Endothelial cell of umbilical vein (primary cell): Measurements from ENCODE around the gene KCNRG. TPM values are rescaled to one million over a fixed set of nuclear protein-coding genes. Genes with fewer than 3 reads are reported as not detected.

Experiments used
- BruUV-seq: library from RNA; stranded (reverse); fragments of 400-500 nt; replicated peaks from 2 replicates; lab custom pipeline; 2021; lab: Mats Ljungman, UMichigan
- CTCF ChIA-PET: fragments of 300-600, 350-600 bp; sonication (Branson Sonifier 250); formaldehyde crosslinking; loops from one replicate; lab custom pipeline; 2021; ENCODE audit warnings: antibody characterized with exemption, inconsistent platforms; lab: Charles Lee
- POLR2A ChIA-PET: fragments of 300-600, 350-600 bp; sonication (Branson Sonifier 250); formaldehyde crosslinking; loops from one replicate; lab custom pipeline; 2021; ENCODE audit warnings: antibody characterized with exemption, inconsistent platforms; lab: Charles Lee
- DNase-seq: peaks from one replicate; pipeline ENCODE4 v3.0.0-alpha.2; 2011; ENCODE audit warnings: low read depth, low spot score
- FAIRE-seq: peaks from 2 replicates; lab custom pipeline; 2011; peaks lifted over from hg19 to GRCh38; lab: Jason Lieb, UNC
- H2AFZ ChIP-seq: 2 replicates; pipeline ENCODE4 v1.6.0; 2012; ENCODE audit warnings: low read depth, low read length, control low read depth, inconsistent platforms
- H3K27ac ChIP-seq: 2 replicates; pipeline ENCODE4 v1.5.1; 2011; ENCODE audit warnings: low read depth, mild to moderate bottlenecking, control low read depth, low read length, moderate library complexity; ENCODE audit not compliant: insufficient read depth
- H3K27me3 ChIP-seq, 2 experiments: 2 replicates each; pipeline versions ENCODE4 v1.6.0 to v1.6.1; 2011; ENCODE audit warnings: low read length in 2 of 2, mixed read lengths in 1 of 2; ENCODE audit not compliant: control insufficient read depth in 2 of 2, insufficient read depth in 2 of 2
- H3K36me3 ChIP-seq, 2 experiments: 2 replicates in 1 of 2; 3 replicates in 1 of 2; pipeline ENCODE4 v1.5.1; 2011; ENCODE audit warnings: low read length in 2 of 2, mild to moderate bottlenecking in 1 of 2, moderate library complexity in 1 of 2; ENCODE audit not compliant: control insufficient read depth in 2 of 2, insufficient read depth in 2 of 2; ENCODE audit errors: extremely low read depth in 1 of 2
- H3K4me1 ChIP-seq: 3 replicates; pipeline ENCODE4 v1.5.1; 2011; ENCODE audit warnings: mild to moderate bottlenecking, low read length; ENCODE audit not compliant: control insufficient read depth, insufficient read depth; ENCODE audit errors: extremely low read depth
- H3K4me2 ChIP-seq: 2 replicates; pipeline ENCODE4 v1.6.1; 2011; ENCODE audit warnings: low read length, control low read depth, mixed read lengths; ENCODE audit not compliant: insufficient read depth
- H3K4me3 ChIP-seq, 3 experiments: fragments of 200-600 bp in 1 of 3; sonication (generic), shearing (Covaris generic) in 1 of 3; replicated peaks in 1 of 3; 2 replicates each; pipeline ENCODE4 v1.5.1; 2011 to 2016; ENCODE audit warnings: control low read depth in 3 of 3, low read length in 3 of 3, mild to moderate bottlenecking in 2 of 3, inconsistent platforms in 1 of 3, low read depth in 1 of 3, moderate library complexity in 1 of 3; ENCODE audit not compliant: insufficient read depth in 1 of 3
- H3K79me2 ChIP-seq: 2 replicates; pipeline ENCODE4 v1.6.0; 2012; ENCODE audit warnings: low read length, inconsistent platforms; ENCODE audit not compliant: control insufficient read depth, insufficient read depth
- H3K9ac ChIP-seq: replicated peaks from 2 replicates; pipeline ENCODE3; 2011; ENCODE audit warnings: low read length, control low read depth; ENCODE audit not compliant: insufficient read depth; ENCODE audit errors: extremely low read depth
- H3K9me1 ChIP-seq: replicated peaks from 3 replicates; pipeline ENCODE4 v1.6.0; 2011; ENCODE audit warnings: mild to moderate bottlenecking, low read length; ENCODE audit not compliant: control insufficient read depth, insufficient read depth; ENCODE audit errors: extremely low read depth
- H3K9me3 ChIP-seq: replicated peaks from 2 replicates; pipeline ENCODE4 v1.5.1; 2012; ENCODE audit warnings: low read length, inconsistent platforms; ENCODE audit not compliant: control insufficient read depth, insufficient read depth
- H4K20me1 ChIP-seq: replicated peaks from 2 replicates; pipeline ENCODE3; 2011; ENCODE audit warnings: mild to moderate bottlenecking, low read length; ENCODE audit not compliant: control insufficient read depth, insufficient read depth; ENCODE audit errors: extremely low read depth
- CTCF ChIP-seq, 2 donors: IDR thresholded peaks; 1 replicate in 1 of 2; 2 replicates in 1 of 2; pipeline ENCODE4 v1.5.1; 2011; ENCODE audit warnings: low read length in 2 of 2, mild to moderate bottlenecking in 2 of 2, moderate library complexity in 2 of 2, control low read depth in 1 of 2, inconsistent platforms in 1 of 2, low read depth in 1 of 2; ENCODE audit not compliant: insufficient read depth in 1 of 2; ENCODE audit errors: extremely low read depth in 1 of 2
- EZH2 ChIP-seq: IDR thresholded peaks from 2 replicates; pipeline ENCODE4 v1.6.1; 2012; ENCODE audit warnings: borderline replicate concordance, low read depth, mild to moderate bottlenecking, moderate library complexity, low read length, inconsistent platforms; ENCODE audit not compliant: severe bottlenecking
- FOS ChIP-seq: IDR thresholded peaks from 2 replicates; pipeline ENCODE4 v1.6.1; 2011; ENCODE audit warnings: mild to moderate bottlenecking, low read length, moderate library complexity, borderline replicate concordance; ENCODE audit not compliant: insufficient read depth
- GATA2 ChIP-seq: IDR thresholded peaks from 2 replicates; pipeline ENCODE4 v1.7.0; 2011; ENCODE audit warnings: low read depth, mild to moderate bottlenecking, moderate library complexity, mixed read lengths, low read length; ENCODE audit not compliant: insufficient read length, insufficient read depth
- JUN ChIP-seq: IDR thresholded peaks from 2 replicates; pipeline ENCODE4 v1.6.1; 2011; ENCODE audit warnings: borderline replicate concordance, low read depth; ENCODE audit not compliant: insufficient read length, insufficient read depth
- MAX ChIP-seq: IDR thresholded peaks from 2 replicates; pipeline ENCODE4 v1.6.1; 2011; ENCODE audit not compliant: insufficient read depth, insufficient read length
- MYC ChIP-seq: IDR thresholded peaks from one replicate; pipeline ENCODE4 v1.6.1; 2011; ENCODE audit warnings: mild to moderate bottlenecking, low read depth, low read length
- POLR2A ChIP-seq: IDR thresholded peaks from 2 replicates; pipeline ENCODE4 v1.6.1; 2012; ENCODE audit warnings: low read depth, mild to moderate bottlenecking, control low read depth, low read length
- POLR2AphosphoS5 ChIP-seq: IDR thresholded peaks from 2 replicates; pipeline ENCODE4 v1.6.1; 2012; ENCODE audit warnings: low read depth, mild to moderate bottlenecking, control low read depth, low read length, moderate library complexity; ENCODE audit not compliant: insufficient read depth
- dilution Hi-C: fragments of 300-500 bp; cut with MboI; formaldehyde crosslinking; loops from one replicate; pipeline ENCODE4 v1.15.0; 2019; ENCODE audit warnings: low sequenced_read_pairs; ENCODE audit not compliant: extremely low pct_ligation_motif_present
- intact Hi-C: fragments of 100-400 bp; cut with micrococcal nuclease; formaldehyde crosslinking; loops from one replicate; pipeline ENCODE4 v1.10.0; 2022
- polyA plus RNA-seq, 4 experiments: library from polyadenylated mRNA; depleted of rRNA in 3 of 4; stranded (reverse) in 3 of 4; unstranded in 1 of 4; fragments of >200 nt; gene quantifications; 2 replicates each; pipeline versions ENCODE4 v1.2.1 to v1.2.3, GENCODE V29; 2011 to 2012; ENCODE audit warnings: missing spikeins in 1 of 4
- total RNA-seq: library from RNA; stranded (reverse); gene quantifications from 2 replicates; pipeline ENCODE4 v1.2.3, GENCODE V29; 2021

Gene KCNRG
- total and polyA plus RNA-seq, 2 donors (not counting 3 experiments of a cell fraction or from before 2014, with no cell fraction given), result 0.86 to 1.3 TPM

- dilution Hi-C loops (no loop called here), intact Hi-C loops (no loop called here)
- H3K9me3 ChIP-seq, result no peaks in the 10 kb centered on the region
- FAIRE-seq, result no peak
- CTCF ChIA-PET, result interaction anchor here (3.1 kb wide), 1 partner anchor 15 kb away, joined by 14 read pairs; the partner anchor contains the start of gene TRIM13
- no peak overlapping the region for H3K4me2 ChIP-seq
- H3K4me3 ChIP-seq, result no peak overlapping the region
- no peak overlapping the region for H3K27ac ChIP-seq
- no peak overlapping the region for H2AFZ ChIP-seq
- H3K36me3 ChIP-seq, result peaks cover 4 to 22% of the 10 kb centered on the region in 2 experiments
- H3K79me2 ChIP-seq, result peaks cover 56% of the 10 kb centered on the region
- H3K27me3 ChIP-seq, result no peaks in the 10 kb centered on the region
- POLR2A ChIA-PET, result interaction anchor here (0.6 to 0.9 kb wide), 2 partner anchors 15 to 58 kb away, joined by 4 read pairs; no protein-coding TSS in a partner anchor
- H3K9ac ChIP-seq, result no peak overlapping the region
- H3K4me1 ChIP-seq, result peaks cover 8% of the 10 kb centered on the region
- TF ChIP-seq POLR2A, result no peak
- TF ChIP-seq MAX, result no peak
- TF ChIP-seq EZH2, result no peak
- no peak for TF ChIP-seq GATA2
- TF ChIP-seq JUN, result no peak
- no peak for TF ChIP-seq MYC
- TF ChIP-seq CTCF (IDR thresholded peaks at IDR 0.05; ENCODE audit: extremely low read depth in 1 of 2, insufficient read depth in 1 of 2, low read depth in 1 of 2, low read length in 2 of 2), result no peak
- TF ChIP-seq FOS, result no peak
- no peak for TF ChIP-seq POLR2AphosphoS5
- H4K20me1 ChIP-seq, result peaks cover 2% of the 10 kb centered on the region
- H3K9me1 ChIP-seq, result peaks cover 6% of the 10 kb centered on the region
- BruUV-seq, result TSS peak; percentile 10
- no peak for DNase-seq
These were observed 2.7 kb upstream of the KCNRG start for GRCh38 chr13:50012396-50013169.
